GM12878 (cell line): ENCODE results near the gene NDE1. TPM values are rescaled to one million over a fixed set of nuclear protein-coding genes. Genes with fewer than 3 reads are reported as not detected.

Experiments
- ATF2 ChIP-seq: IDR thresholded peaks from 2 replicates; pipeline ENCODE4 v1.6.1; 2012; ENCODE audit warnings: low read length, inconsistent platforms
- BCL3 ChIP-seq: IDR thresholded peaks from 2 replicates; pipeline ENCODE4 v1.6.1; 2011; ENCODE audit warnings: borderline replicate concordance, low read depth, mild to moderate bottlenecking, moderate library complexity, low read length; ENCODE audit not compliant: insufficient read depth, poor library complexity, severe bottlenecking
- BHLHE40 ChIP-seq, 2 experiments: fragments of 450-650 bp in 1 of 2; IDR thresholded peaks; 2 replicates each; pipeline ENCODE4 v1.6.1; 2011 to 2017; ENCODE audit warnings: low read depth in 2 of 2, borderline replicate concordance in 1 of 2, improper control_type of control experiment in 1 of 2, low read length in 1 of 2, mild to moderate bottlenecking in 1 of 2
- BMI1 ChIP-seq: fragments of 450-650 bp; IDR thresholded peaks from 2 replicates; pipeline ENCODE4 v1.6.1; 2016; ENCODE audit warnings: mild to moderate bottlenecking, moderate library complexity, borderline replicate concordance
- BRCA1 ChIP-seq: IDR thresholded peaks from 2 replicates; pipeline ENCODE4 v1.6.1; 2011; ENCODE audit warnings: low read depth, low read length, improper control_type of control experiment
- CREB1 ChIP-seq: IDR thresholded peaks from 2 replicates; pipeline ENCODE4 v1.6.1; 2012; ENCODE audit warnings: low read depth, mild to moderate bottlenecking, inconsistent platforms
- CREM ChIP-seq: IDR thresholded peaks from 2 replicates; pipeline ENCODE4 v1.6.1; 2014; ENCODE audit warnings: antibody characterized with exemption, low read depth
- CUX1 ChIP-seq: IDR thresholded peaks from 2 replicates; pipeline ENCODE4 v1.6.1; 2012; ENCODE audit warnings: improper control_type of control experiment, low read depth, low read length; ENCODE audit not compliant: insufficient replicate concordance
- DPF2 ChIP-seq: fragments of 450-650 bp; IDR thresholded peaks from 2 replicates; pipeline ENCODE4 v1.6.1; 2017; ENCODE audit warnings: mild to moderate bottlenecking
- FOS ChIP-seq: IDR thresholded peaks from 3 replicates; pipeline ENCODE4 v1.6.1; 2011; ENCODE audit warnings: borderline replicate concordance; ENCODE audit not compliant: insufficient read length; ENCODE audit errors: extremely low read depth
- HSF1 ChIP-seq: fragments of 150-350 bp; IDR thresholded peaks from 2 replicates; pipeline ENCODE4 v1.6.1; 2014; ENCODE audit warnings: mild to moderate bottlenecking, low read depth, low read length
- KDM1A ChIP-seq: fragments of 200-600 bp; sonication (generic); IDR thresholded peaks from 2 replicates; pipeline ENCODE4 v1.6.1; 2016; ENCODE audit warnings: borderline replicate concordance
- MXI1 ChIP-seq: fragments of 150-350 bp; IDR thresholded peaks from 2 replicates; pipeline ENCODE4 v1.6.1; 2011; ENCODE audit warnings: low read depth, mild to moderate bottlenecking, inconsistent platforms, low read length, improper control_type of control experiment
- POLR2AphosphoS5 ChIP-seq: IDR thresholded peaks from 2 replicates; pipeline ENCODE4 v1.6.1; 2011; ENCODE audit warnings: mild to moderate bottlenecking, low read length, inconsistent platforms
- RELB ChIP-seq: fragments of 450-650 bp; IDR thresholded peaks from 2 replicates; pipeline ENCODE4 v1.6.1; 2017; ENCODE audit warnings: low read depth, mild to moderate bottlenecking, moderate library complexity
- RUNX3 ChIP-seq: IDR thresholded peaks from 2 replicates; pipeline ENCODE4 v1.6.1; 2012; ENCODE audit warnings: low read length, inconsistent platforms
- TAF1 ChIP-seq: IDR thresholded peaks from 2 replicates; pipeline ENCODE4 v1.6.1; 2011; ENCODE audit warnings: mild to moderate bottlenecking, low read depth, low read length, borderline replicate concordance
- TCF3 ChIP-seq: IDR thresholded peaks from 2 replicates; pipeline ENCODE4 v1.6.1; 2012; ENCODE audit warnings: low read depth, mild to moderate bottlenecking, low read length, borderline replicate concordance; ENCODE audit not compliant: insufficient read depth
- ZNF207 ChIP-seq: fragments of 450-650 bp; IDR thresholded peaks from 2 replicates; pipeline ENCODE4 v1.6.1; 2014; ENCODE audit warnings: antibody characterized with exemption, mild to moderate bottlenecking, borderline replicate concordance
- ZNF217 ChIP-seq: fragments of 450-650 bp; IDR thresholded peaks from 2 replicates; pipeline ENCODE4 v1.6.1; 2017; ENCODE audit warnings: antibody characterized with exemption, mild to moderate bottlenecking
- polyA plus RNA-seq, 11 experiments: library from polyadenylated mRNA; depleted of rRNA in 4 of 11; unstranded in 6 of 11; stranded (reverse) in 5 of 11; fragments of >200 nt; fragmentation: Nextera tagmentation in 4 of 11; fragmentation: Illumina TruSeq in 1 of 11; extraction: Ambion mirVana in 4 of 11; extraction: Trizol in 1 of 11; gene quantifications; 1 replicate in 1 of 11; 2 replicates in 10 of 11; pipeline versions ENCODE4 v1.2.1 to v1.2.3, GENCODE V29; 2011 to 2016; ENCODE audit warnings: inconsistent platforms in 2 of 11, missing spikeins in 2 of 11, low read depth in 1 of 11
- total RNA-seq, 4 experiments: library from RNA; depleted of rRNA in 3 of 4; stranded (reverse); fragments of >200 nt in 3 of 4; fragmentation: Illumina TruSeq in 1 of 4; extraction: Trizol in 1 of 4; gene quantifications; 2 replicates each; pipeline versions ENCODE4 v1.2.1 to v1.2.3, GENCODE V29; 2013 to 2021

The NDE1 gene
- total and polyA plus RNA-seq, 10 of the 15 experiments (the other 5 are each of a cell fraction or from before 2014, with no cell fraction given) = 5.7 to 148 (median 87.8) TPM

- TF ChIP-seq BHLHE40 (IDR thresholded peaks at IDR 0.05; ENCODE audit: borderline replicate concordance in 1 of 2, low read depth in 2 of 2, low read length in 1 of 2) (peak; percentile 13 to 82; a peak in 3 of 4 replicates), FOS (no peak), CREM (0 out of 2 replicates have a peak, but pooled peaks have one; percentile 13), BMI1 (no peak), POLR2AphosphoS5 (peak; percentile 84), RELB (no peak), BRCA1 (no peak), DPF2 (no peak), TCF3 (no peak), ATF2 (no peak), ZNF217 (no peak), ZNF207 (no peak), RUNX3 (no peak; the same call in 1 of the 2 replicates), BCL3 (no peak), TAF1 (peak; percentile 84), HSF1 (no peak), CUX1 (peak; percentile 39), MXI1 (no peak; the same call in 1 of the 2 replicates), KDM1A (no peak), CREB1 (no peak)
Observed at GRCh38 chr16:15642557-15643047, 7.4 kb upstream of the NDE1 start (continued).
